ENCODE data around the gene P2RX7.

The P2RX7 gene

DNA sequence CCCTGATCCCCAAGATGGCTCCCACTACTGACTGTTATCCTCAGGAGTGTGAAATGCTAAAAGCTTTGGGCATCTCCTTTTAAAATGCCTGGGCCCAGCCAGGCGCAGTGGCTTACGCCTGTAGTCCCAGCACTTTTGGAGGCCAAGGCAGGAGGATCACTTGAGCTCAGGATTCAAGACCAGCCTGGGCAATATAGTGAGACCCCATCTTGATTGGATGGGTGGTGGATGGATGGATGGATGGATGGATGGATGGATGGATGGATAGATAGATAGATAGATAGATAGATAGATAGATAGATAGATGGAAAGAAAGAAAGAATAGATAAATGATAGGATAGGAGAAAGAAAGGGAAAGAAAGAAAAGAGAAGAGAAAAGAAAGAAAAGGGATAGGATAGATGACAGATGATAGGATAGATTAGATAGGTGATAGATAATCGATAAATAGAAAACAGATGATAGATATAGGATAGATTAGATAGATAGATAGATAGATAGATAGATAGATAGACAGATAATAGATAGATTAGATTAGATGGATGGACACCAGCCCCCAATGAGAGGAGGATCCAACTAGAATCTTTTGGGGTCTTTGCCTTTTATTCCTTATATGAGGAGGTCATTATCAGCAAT lies 86.8 kb downstream of the P2RX7 start:
- Histone ChIP-seq H3F3A (ENCODE audit: insufficient read depth, low read length) (peaks cover 4% of the 10 kb centered on the region), H3K9ac (ENCODE audit: low read length) (no peak overlapping the region), H3K4me1 (ENCODE audit: low read length) (peaks cover 3% of the 10 kb centered on the region; the same call in 1 of the 2 replicates), H4K20me1 (ENCODE audit: insufficient read depth, low read length) (no peaks in the 10 kb centered on the region), H2AFZ (ENCODE audit: low read length) (no peak overlapping the region), H3K9me3 (replicated peaks; ENCODE audit: insufficient read depth, low read length) (no peaks in the 10 kb centered on the region), H3K79me2 (ENCODE audit: low read length) (0 out of 2 replicates have a peak, but pooled peaks cover 6% of the 10 kb centered on the region), H3K4me3 (ENCODE audit: low read length) (no peak overlapping the region), H3K36me3 (replicated peaks; ENCODE audit: insufficient read depth, low read length) (no peaks in the 10 kb centered on the region), H3K27me3 (replicated peaks; ENCODE audit: insufficient read depth, low read length) (no peaks in the 10 kb centered on the region), H3K4me2 (ENCODE audit: low read depth, low read length) (no peak overlapping the region), H3K27ac (ENCODE audit: low read length) (no peak overlapping the region), H3K9me2 (replicated peaks; ENCODE audit: insufficient read depth, low read length) (no peaks in the 10 kb centered on the region)
- DNase-seq = no peak
- TF ChIP-seq, protein P1, sequence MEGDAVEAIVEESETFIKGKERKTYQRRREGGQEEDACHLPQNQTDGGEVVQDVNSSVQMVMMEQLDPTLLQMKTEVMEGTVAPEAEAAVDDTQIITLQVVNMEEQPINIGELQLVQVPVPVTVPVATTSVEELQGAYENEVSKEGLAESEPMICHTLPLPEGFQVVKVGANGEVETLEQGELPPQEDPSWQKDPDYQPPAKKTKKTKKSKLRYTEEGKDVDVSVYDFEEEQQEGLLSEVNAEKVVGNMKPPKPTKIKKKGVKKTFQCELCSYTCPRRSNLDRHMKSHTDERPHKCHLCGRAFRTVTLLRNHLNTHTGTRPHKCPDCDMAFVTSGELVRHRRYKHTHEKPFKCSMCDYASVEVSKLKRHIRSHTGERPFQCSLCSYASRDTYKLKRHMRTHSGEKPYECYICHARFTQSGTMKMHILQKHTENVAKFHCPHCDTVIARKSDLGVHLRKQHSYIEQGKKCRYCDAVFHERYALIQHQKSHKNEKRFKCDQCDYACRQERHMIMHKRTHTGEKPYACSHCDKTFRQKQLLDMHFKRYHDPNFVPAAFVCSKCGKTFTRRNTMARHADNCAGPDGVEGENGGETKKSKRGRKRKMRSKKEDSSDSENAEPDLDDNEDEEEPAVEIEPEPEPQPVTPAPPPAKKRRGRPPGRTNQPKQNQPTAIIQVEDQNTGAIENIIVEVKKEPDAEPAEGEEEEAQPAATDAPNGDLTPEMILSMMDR (IDR thresholded peaks at IDR 0.05; ENCODE audit: low read length) = no peak
- TF ChIP-seq EZH2phosphoT487 (IDR thresholded peaks at IDR 0.05; ENCODE audit: low read length) (no peak), EZH2 (optimal IDR thresholded peaks at IDR 0.05; ENCODE audit: low read depth, low read length) (no peak)

DNA sequence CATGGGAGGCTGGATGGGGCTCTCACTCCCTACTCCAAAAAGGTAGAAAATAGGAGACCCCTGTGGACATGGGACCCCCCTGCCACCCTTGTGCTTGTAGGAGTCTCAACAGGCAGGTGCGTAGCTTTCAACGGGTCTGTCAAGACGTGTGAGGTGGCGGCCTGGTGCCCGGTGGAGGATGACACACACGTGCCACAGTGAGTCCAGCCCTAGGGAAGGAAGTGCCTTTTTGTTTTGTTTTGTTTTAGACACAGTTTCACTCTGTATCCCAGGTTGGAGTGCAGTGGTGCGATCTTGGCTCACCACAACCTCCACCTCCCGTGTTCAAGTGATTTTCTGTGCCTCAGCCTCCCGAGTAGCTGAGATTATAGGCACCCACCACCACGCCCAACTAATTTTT lies 90.2 kb downstream of the P2RX7 start:
- Histone ChIP-seq H3K4me3 (ENCODE audit: low read length) (no peak overlapping the region), H3K27ac (ENCODE audit: low read length) (no peak overlapping the region), H3K27me3 (replicated peaks; ENCODE audit: insufficient read depth, low read length) (no peaks in the 10 kb centered on the region), H2AFZ (ENCODE audit: low read length) (no peak overlapping the region), H3K9me2 (replicated peaks; ENCODE audit: insufficient read depth, low read length) (no peaks in the 10 kb centered on the region), H3F3A (ENCODE audit: insufficient read depth, low read length) (peaks cover 3% of the 10 kb centered on the region; the same call in 1 of the 2 replicates), H3K36me3 (replicated peaks; ENCODE audit: insufficient read depth, low read length) (no peaks in the 10 kb centered on the region), H3K79me2 (ENCODE audit: low read length) (no peaks in the 10 kb centered on the region), H3K4me2 (ENCODE audit: low read depth, low read length) (no peak overlapping the region), H3K9me3 (replicated peaks; ENCODE audit: insufficient read depth, low read length) (no peaks in the 10 kb centered on the region), H4K20me1 (ENCODE audit: insufficient read depth, low read length) (no peaks in the 10 kb centered on the region), H3K9ac (ENCODE audit: low read length) (no peak overlapping the region), H3K4me1 (ENCODE audit: low read length) (0 out of 2 replicates have a peak, but pooled peaks cover 4% of the 10 kb centered on the region)
- DNase-seq = no peak
- no peak for TF ChIP-seq EZH2phosphoT487 (IDR thresholded peaks at IDR 0.05; ENCODE audit: low read length)
- TF ChIP-seq EZH2 (optimal IDR thresholded peaks at IDR 0.05; ENCODE audit: low read depth, low read length) = no peak
- TF ChIP-seq, protein P1 (IDR thresholded peaks at IDR 0.05; ENCODE audit: low read length) = no peak

DNA sequence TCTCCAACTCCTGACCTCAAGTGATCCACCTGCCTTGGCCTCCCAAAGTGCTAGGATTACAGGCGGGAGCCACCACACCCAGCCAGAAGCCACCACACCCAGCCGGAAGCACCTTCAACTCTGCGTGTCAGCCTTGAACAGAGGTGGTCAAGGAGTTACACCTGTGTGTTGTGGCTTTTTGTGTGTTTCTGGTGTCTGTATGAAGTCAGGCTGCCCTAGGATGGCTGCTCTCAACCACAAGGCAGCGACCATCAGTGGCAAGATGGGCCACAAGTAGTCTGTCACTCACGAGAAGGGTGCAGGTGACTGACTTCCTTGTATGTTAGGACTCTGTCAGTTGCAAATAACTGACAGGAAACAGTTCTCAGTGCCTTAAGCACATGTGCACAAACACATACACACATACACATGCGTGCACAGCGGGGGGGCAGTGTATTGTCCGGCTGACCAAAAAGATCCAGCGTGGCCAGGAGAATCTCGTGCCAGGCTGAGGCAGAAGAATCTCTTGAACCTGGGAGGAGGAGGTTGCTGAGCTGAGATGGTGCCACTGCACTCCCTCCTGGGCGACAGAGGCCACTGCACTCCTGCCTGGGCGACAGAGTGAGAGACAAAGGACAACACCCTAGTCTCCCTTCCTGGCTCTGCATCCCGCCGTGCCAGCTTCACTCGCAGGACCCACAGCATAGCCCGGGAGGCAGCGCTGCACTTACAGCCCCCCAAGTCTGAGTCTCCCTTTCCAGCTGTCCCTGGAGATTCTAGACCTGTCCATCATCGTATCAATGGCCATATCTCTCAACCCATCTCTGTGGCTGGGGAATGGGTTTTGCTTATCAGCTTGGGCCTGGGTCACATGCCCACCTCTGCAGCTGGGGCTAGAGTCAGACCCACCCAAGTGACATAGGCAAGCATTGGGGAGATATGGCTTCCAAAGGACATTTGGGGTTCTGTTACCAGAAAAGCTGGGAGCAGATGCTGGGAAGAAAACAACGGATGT lies 90.9 kb downstream of the P2RX7 start:
- Histone ChIP-seq H2AFZ (ENCODE audit: low read length) (no peak overlapping the region), H3K9me3 (replicated peaks; ENCODE audit: insufficient read depth, low read length) (no peaks in the 10 kb centered on the region), H3K4me1 (ENCODE audit: low read length) (0 out of 2 replicates have a peak, but pooled peaks cover 4% of the 10 kb centered on the region), H3F3A (ENCODE audit: insufficient read depth, low read length) (peaks cover 3% of the 10 kb centered on the region; the same call in 1 of the 2 replicates), H3K9me2 (replicated peaks; ENCODE audit: insufficient read depth, low read length) (no peaks in the 10 kb centered on the region), H3K27ac (ENCODE audit: low read length) (no peak overlapping the region), H4K20me1 (ENCODE audit: insufficient read depth, low read length) (no peaks in the 10 kb centered on the region), H3K79me2 (ENCODE audit: low read length) (no peaks in the 10 kb centered on the region), H3K9ac (ENCODE audit: low read length) (no peak overlapping the region), H3K4me3 (ENCODE audit: low read length) (no peak overlapping the region), H3K36me3 (replicated peaks; ENCODE audit: insufficient read depth, low read length) (no peaks in the 10 kb centered on the region), H3K27me3 (replicated peaks; ENCODE audit: insufficient read depth, low read length) (no peaks in the 10 kb centered on the region), H3K4me2 (ENCODE audit: low read depth, low read length) (no peak overlapping the region)
- TF ChIP-seq EZH2 (optimal IDR thresholded peaks at IDR 0.05; ENCODE audit: low read depth, low read length) (no peak), EZH2phosphoT487 (IDR thresholded peaks at IDR 0.05; ENCODE audit: low read length) (no peak)
- TF ChIP-seq, protein P1 (IDR thresholded peaks at IDR 0.05; ENCODE audit: low read length) = no peak
- no peak for DNase-seq
